Nephron progenitor cell (in vitro differentiated cells): ENCODE data around the gene RHBDL1.

Source experiments
- DNase-seq: peaks from one replicate; pipeline ENCODE4 v3.0.0; 2021
- H3K27ac Mint-ChIP-seq: 2 replicates; pipeline ENCODE4 v1.8.0; 2021; ENCODE audit warnings: mild to moderate bottlenecking, moderate library complexity, mixed read lengths
- H3K27me3 Mint-ChIP-seq: 2 replicates; pipeline ENCODE4 v1.8.0; 2021; ENCODE audit warnings: mild to moderate bottlenecking, low read depth, mixed read lengths; ENCODE audit not compliant: poor library complexity
- H3K36me3 Mint-ChIP-seq: 2 replicates; pipeline ENCODE4 v1.8.0; 2021; ENCODE audit warnings: low read depth, mixed read lengths
- H3K4me1 Mint-ChIP-seq: 2 replicates; pipeline ENCODE4 v1.8.0; 2021; ENCODE audit warnings: mixed read lengths
- H3K4me3 Mint-ChIP-seq: 2 replicates; pipeline ENCODE4 v1.8.0; 2021; ENCODE audit warnings: mild to moderate bottlenecking, moderate library complexity, mixed read lengths
- H3K9me3 Mint-ChIP-seq: 2 replicates; pipeline ENCODE4 v1.8.0; 2021; ENCODE audit warnings: mild to moderate bottlenecking, moderate library complexity, mixed read lengths
- TF ChIP-seq, protein P1 (sequence below): fragments of 200-600 bp; sonication (generic); IDR thresholded peaks from 2 replicates; pipeline ENCODE4 v1.5.0; 2021; ENCODE audit warnings: antibody characterized with exemption

Gene RHBDL1

DNA sequence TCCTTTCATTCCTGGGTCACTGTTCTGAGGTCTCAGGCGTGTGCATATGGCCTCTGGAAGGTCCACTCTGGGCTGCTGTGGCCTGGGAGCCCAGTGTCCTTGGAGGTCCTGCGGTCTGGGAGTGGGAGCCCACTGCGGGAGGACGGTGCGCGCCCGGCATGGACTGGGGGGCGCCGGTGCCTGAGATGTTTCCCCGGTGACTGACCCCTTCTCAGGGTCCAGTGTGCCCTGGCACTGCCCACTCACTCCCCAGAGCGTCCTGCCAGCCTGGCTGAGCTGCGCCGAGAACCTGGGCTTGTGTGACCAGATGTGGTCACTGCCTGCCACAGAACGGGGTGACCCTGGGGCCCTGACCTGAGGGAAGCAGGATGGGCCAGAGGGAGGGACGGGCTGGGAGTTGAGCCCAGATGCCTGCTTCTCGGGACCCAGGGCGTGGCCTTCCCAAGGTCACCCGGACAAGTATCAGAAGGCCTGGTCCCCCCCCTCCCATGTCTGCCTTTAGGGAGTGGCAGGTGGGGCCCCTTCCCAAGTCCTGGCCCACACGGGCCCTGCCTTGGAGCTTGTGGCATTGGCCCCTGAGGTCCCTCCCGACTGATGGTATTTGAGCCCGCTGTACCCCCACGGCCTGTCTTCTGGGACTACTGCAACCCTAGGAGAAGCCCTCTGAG, 1.1 kb upstream of the RHBDL1 start:
- TF ChIP-seq, protein P1, sequence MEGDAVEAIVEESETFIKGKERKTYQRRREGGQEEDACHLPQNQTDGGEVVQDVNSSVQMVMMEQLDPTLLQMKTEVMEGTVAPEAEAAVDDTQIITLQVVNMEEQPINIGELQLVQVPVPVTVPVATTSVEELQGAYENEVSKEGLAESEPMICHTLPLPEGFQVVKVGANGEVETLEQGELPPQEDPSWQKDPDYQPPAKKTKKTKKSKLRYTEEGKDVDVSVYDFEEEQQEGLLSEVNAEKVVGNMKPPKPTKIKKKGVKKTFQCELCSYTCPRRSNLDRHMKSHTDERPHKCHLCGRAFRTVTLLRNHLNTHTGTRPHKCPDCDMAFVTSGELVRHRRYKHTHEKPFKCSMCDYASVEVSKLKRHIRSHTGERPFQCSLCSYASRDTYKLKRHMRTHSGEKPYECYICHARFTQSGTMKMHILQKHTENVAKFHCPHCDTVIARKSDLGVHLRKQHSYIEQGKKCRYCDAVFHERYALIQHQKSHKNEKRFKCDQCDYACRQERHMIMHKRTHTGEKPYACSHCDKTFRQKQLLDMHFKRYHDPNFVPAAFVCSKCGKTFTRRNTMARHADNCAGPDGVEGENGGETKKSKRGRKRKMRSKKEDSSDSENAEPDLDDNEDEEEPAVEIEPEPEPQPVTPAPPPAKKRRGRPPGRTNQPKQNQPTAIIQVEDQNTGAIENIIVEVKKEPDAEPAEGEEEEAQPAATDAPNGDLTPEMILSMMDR = no peak
- Mint-ChIP-seq H3K4me1 (peaks cover 12% of the 10 kb centered on the region), H3K36me3 (no peaks in the 10 kb centered on the region), H3K4me3 (no peak overlapping the region), H3K27me3 (peaks cover 18% of the 10 kb centered on the region), H3K9me3 (no peaks in the 10 kb centered on the region), H3K27ac (no peak overlapping the region)
- DNase-seq = no peak

DNA sequence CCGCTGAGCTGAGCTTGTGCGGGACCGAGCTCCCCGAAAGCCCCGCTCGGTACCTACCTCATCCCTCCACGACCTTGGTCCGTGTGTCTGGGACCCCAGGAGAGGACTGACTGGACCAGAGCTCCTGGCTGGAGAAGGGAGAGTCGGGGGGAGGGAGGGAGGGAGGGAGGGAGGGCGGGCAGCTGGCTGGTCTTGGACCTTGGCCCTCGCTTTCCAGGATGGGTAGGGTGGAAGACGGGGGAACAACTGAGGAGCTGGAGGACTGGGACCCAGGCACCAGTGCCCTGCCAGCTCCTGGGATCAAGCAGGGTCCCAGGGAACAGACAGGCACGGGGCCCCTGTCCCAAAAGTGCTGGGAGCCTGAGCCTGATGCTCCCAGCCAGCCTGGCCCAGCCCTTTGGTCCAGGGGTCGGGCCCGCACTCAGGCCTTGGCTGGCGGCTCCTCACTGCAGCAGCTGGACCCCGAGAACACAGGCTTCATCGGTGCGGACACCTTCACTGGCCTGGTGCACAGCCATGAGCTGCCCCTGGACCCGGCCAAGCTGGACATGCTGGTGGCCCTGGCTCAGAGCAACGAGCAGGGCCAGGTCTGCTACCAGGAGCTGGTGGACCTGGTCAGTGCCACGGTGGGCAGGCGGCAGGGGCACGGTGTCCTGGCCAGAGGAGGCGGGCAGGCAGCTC, 553 bp downstream of the RHBDL1 start:
- Mint-ChIP-seq H3K9me3 (no peaks in the 10 kb centered on the region), H3K27ac (no peak overlapping the region), H3K27me3 (peaks cover 18% of the 10 kb centered on the region), H3K36me3 (peaks cover 2% of the 10 kb centered on the region), H3K4me1 (peaks cover 18% of the 10 kb centered on the region), H3K4me3 (no peak overlapping the region)
- no peak for DNase-seq
- TF ChIP-seq, protein P1 = no peak

DNA sequence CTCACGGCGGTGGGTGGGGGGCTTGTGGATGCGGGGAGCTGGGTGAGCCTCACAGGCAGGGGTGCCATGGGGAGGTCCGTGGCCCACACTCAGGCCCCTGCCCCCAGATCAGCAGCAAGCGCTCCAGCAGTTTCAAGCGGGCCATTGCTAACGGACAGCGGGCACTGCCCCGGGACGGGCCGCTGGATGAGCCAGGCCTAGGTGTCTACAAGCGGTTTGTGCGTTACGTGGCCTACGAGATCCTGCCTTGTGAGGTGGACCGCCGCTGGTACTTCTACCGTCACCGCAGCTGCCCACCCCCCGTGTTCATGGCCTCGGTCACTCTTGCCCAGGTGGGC, 1.1 kb downstream of the RHBDL1 start:
- peaks cover 18% of the 10 kb centered on the region for H3K27me3 Mint-ChIP-seq
- no peaks in the 10 kb centered on the region for H3K9me3 Mint-ChIP-seq
- no peak for DNase-seq
- H3K4me3 Mint-ChIP-seq = no peak overlapping the region
- TF ChIP-seq, protein P1 = no peak
- peaks cover 23% of the 10 kb centered on the region for H3K4me1 Mint-ChIP-seq
- H3K27ac Mint-ChIP-seq = no peak overlapping the region
- H3K36me3 Mint-ChIP-seq = peaks cover 5% of the 10 kb centered on the region

DNA sequence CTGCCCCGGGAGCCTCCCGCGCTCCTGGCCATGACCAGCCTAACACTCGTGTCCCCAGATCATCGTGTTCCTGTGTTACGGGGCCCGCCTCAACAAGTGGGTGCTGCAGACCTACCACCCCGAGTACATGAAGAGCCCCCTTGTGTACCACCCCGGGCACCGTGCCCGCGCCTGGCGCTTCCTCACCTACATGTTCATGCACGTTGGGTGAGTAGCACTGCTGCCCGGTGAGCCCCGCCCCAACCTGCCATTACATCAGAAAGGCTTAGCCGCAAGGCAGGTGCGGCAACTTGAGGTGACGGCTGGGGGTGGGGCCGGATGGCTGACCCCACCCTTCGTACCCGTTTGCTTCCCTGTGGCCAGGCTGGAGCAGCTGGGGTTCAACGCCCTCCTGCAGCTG, 1.4 kb downstream of the RHBDL1 start:
- peaks cover 26% of the 10 kb centered on the region for H3K4me1 Mint-ChIP-seq
- H3K27ac Mint-ChIP-seq = no peak overlapping the region
- no peak overlapping the region for H3K4me3 Mint-ChIP-seq
- DNase-seq = no peak
- H3K27me3 Mint-ChIP-seq = peaks cover 18% of the 10 kb centered on the region
- H3K9me3 Mint-ChIP-seq = no peaks in the 10 kb centered on the region
- TF ChIP-seq, protein P1 = no peak
- peaks cover 9% of the 10 kb centered on the region for H3K36me3 Mint-ChIP-seq

DNA sequence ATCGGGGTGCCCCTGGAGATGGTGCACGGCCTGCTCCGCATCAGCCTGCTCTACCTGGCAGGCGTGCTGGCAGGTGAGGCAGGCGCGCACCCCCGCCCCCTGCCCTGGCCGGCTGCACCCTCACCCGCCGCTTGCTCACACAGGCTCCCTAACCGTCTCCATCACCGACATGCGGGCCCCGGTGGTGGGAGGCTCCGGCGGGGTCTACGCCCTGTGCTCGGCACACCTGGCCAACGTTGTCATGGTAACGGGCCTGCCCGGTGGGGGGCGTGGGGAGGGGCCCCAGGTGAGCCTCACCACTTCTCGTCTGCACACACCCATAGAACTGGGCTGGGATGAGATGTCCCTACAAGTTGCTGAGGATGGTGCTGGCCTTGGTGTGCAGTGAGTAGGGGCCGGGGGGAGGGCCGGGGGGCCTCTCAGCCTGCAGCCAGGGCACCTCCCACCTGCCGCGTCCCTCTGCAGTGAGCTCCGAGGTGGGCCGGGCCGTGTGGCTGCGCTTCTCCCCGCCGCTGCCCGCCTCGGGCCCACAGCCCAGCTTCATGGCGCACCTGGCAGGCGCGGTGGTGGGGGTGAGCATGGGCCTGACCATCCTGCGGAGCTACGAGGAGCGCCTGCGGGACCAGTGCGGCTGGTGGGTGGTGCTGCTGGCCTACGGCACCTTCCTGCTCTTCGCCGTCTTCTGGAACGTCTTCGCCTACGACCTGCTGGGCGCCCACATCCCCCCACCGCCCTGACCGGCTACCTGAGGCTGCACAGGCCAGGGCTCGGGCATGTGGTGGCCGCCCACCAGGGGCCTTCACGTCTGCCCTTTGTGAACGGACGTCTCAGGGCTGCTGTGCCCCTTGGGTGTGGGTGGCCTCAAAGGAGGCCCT, 2.1 kb downstream of the RHBDL1 start:
- DNase-seq = no peak
- no peak overlapping the region for H3K4me3 Mint-ChIP-seq
- TF ChIP-seq, protein P1 = no peak
- H3K36me3 Mint-ChIP-seq = peaks cover 10% of the 10 kb centered on the region
- H3K4me1 Mint-ChIP-seq = peaks cover 33% of the 10 kb centered on the region
- H3K9me3 Mint-ChIP-seq = no peaks in the 10 kb centered on the region
- H3K27ac Mint-ChIP-seq = no peak overlapping the region
- peaks cover 18% of the 10 kb centered on the region for H3K27me3 Mint-ChIP-seq
